K562 (cell line): ENCODE measurements around the gene MLLT1.

ENCODE experiments used
- MED1 ChIP-seq: sonication (generic); formaldehyde crosslinking; IDR thresholded peaks from 2 replicates; pipeline ENCODE4 v1.8.1; 2023; ENCODE audit warnings: missing genetic modification reagents, borderline replicate concordance
- TGIF2 ChIP-seq: sonication (generic); formaldehyde crosslinking; IDR thresholded peaks from 2 replicates; pipeline ENCODE4 v1.8.1; 2022; ENCODE audit warnings: mild to moderate bottlenecking, missing genetic modification reagents, moderate library complexity
- YY1 ChIP-seq, 3 experiments: IDR thresholded peaks; 2 replicates each; pipeline ENCODE4 v1.6.1; 2011; ENCODE audit warnings: low read length in 2 of 3, mild to moderate bottlenecking in 2 of 3, moderate library complexity in 2 of 3, borderline replicate concordance in 1 of 3, control low read depth in 1 of 3, low read depth in 1 of 3; ENCODE audit not compliant: insufficient read depth in 3 of 3, insufficient replicate concordance in 2 of 3, control insufficient read depth in 1 of 3, insufficient read length in 1 of 3; ENCODE audit errors: extremely low read depth in 1 of 3
- ZBTB49 ChIP-seq: sonication (generic); formaldehyde crosslinking; IDR thresholded peaks from 2 replicates; pipeline ENCODE4 v1.8.0; 2022; ENCODE audit warnings: missing genetic modification reagents, mild to moderate bottlenecking, borderline replicate concordance
- ZNF780A ChIP-seq: fragments of 250-450 bp; sonication (Bioruptor Pico); IDR thresholded peaks from 2 replicates; pipeline ENCODE4 v1.5.0; 2021; ENCODE audit warnings: mild to moderate bottlenecking

DNA sequence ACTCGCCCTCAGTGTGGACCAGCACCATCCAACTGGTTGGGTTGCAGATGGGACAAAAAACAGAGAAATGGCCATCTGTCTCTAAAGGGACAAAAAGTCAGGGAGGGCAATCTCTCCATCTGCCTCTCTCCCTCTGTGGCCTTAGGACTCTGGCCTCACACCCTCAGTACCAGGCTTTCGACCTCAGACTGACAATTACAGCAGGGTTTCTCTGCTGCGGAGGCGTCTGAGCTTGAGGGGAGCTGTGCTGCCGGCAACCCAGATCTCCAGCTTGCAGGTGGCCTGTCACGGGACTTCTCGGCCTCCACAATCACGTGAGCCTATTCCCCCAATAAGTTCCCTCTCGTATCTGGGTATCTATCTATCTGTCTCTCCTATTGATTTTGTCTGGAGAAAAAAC, 27.7 kb downstream of the MLLT1 start:
- no peak for TF ChIP-seq TGIF2 (CRISPR knock-in tag)
- TF ChIP-seq YY1 (IDR thresholded peaks at IDR 0.05; ENCODE audit: borderline replicate concordance in 1 of 3, control insufficient read depth in 1 of 3, extremely low read depth in 1 of 3, insufficient read depth in 3 of 3, insufficient read length in 1 of 3, insufficient replicate concordance in 2 of 3, low read depth in 1 of 3, low read length in 2 of 3): no peak
- TF ChIP-seq ZNF780A (CRISPR knock-in tag): no peak
- TF ChIP-seq MED1 (CRISPR knock-in tag): no peak
- no peak for TF ChIP-seq ZBTB49
